ENCODE results near the gene PTGIR. TPM values are rescaled to one million over a fixed set of nuclear protein-coding genes. Genes with fewer than 3 reads are reported as not detected.
A peak's percentile ranks its signal among the peaks of the same experiment; 100 is the strongest.

PTGIR gene
- total and polyA plus RNA-seq, 10 of the 15 experiments (the other 5 are each of a cell fraction or from before 2014, with no cell fraction given) = 0.34 to 29.1 (median 9.9) TPM

DNA sequence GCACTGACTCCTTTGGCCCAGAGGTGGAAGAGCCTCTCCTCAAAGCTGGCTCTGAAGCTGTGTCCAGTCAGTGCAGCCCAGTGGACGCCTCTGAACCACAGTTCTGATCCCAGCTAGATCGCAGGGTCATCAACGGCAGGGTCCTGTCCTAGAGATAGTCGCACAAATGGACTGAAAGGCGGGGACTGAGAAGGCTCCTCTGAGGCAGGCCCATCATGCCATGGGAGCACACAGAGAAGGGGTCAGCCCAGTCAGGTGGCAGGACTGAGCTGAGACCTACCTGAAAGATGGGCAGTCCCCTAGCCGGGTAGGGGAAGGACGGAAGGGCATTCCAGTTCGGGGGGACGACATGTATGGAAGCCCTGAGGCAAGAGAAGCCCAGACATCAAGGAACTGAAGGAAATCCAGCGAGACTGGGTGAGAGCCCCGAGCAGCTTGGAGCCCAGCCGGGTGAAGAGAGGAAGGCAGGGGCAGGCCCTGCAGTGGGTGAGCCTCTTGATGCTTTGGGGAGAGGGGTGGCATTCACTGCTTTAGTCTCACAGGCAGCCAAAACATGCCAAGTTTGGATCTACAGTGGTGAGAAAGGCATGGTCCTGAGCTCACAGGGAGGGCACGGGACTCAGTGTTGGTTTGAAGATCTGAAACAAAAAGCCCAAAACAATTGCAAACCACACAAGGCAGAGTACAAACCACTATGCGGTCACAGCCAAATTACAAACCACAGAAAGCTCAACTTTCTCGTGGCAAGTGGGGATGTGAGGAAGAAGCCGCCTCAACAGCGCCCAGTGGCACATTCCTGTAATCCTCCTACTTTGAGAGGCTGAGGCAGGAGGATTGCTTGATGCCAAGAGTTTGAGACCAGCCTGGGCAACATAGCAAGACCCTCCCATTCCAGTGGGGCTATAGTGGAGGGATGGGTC, 13.8 kb downstream of the PTGIR start:
- ChIA-PET POLR2A (interaction anchor here (0.5 to 5.5 kb wide), 5 partner anchors 10 to 103 kb away, joined by 5 to 45 read pairs (median 7); partner anchors contain the start of genes CALM3, DACT3 and GNG8), CTCF (interaction anchor here (0.7 to 13.7 kb wide), 11 partner anchors 10 to 257 kb away, joined by 3 to 434 read pairs (median 5); partner anchors contain the start of genes CALM3, DACT3, FKRP and GNG8), SMC1A (ENCODE audit: uncharacterized antibody, unreplicated experiment) (interaction anchor here (0.6 to 17.6 kb wide), 6 partner anchors 10 to 321 kb away, joined by 3 to 286 read pairs (median 4); partner anchors contain the start of genes CALM3 and DACT3), RAD21 (ENCODE audit: unreplicated experiment) (interaction anchor here (1.7 to 11.8 kb wide), 4 partner anchors 9 to 81 kb away, joined by 6 to 245 read pairs (median 28); partner anchors contain the start of genes CALM3 and DACT3)
- peaks cover 1% of the 10 kb centered on the region for H3K79me2 ChIP-seq (ENCODE audit: control insufficient read depth, insufficient read depth, low read length)
- DNase-seq (ENCODE audit: low read depth, low spot score) (no peak), FAIRE-seq (no peak), ATAC-seq (peak; percentile 40)
- in situ Hi-C loops (cut with MboI) (loop anchor here (5.0 kb wide), 1 partner anchor 51 kb away; the partner anchor contains the start of gene DACT3), intact Hi-C loops (cut with micrococcal nuclease; ENCODE audit: unreplicated experiment) (loop anchor here (5.0 kb wide), 1 partner anchor 106 kb away; the partner anchor contains the start of gene PRKD2)
- H3K4me3 ChIP-seq = no peak overlapping the region
- no peak overlapping the region; the same call in 1 of the 2 replicates for H3K27ac ChIP-seq (ENCODE audit: control insufficient read depth, insufficient read depth)
- no TSS peak for BruUV-seq (replicated peaks)
- peak overlapping the region; percentile 75 for H3K4me2 ChIP-seq (ENCODE audit: control insufficient read depth, insufficient read depth)
- no peaks in the 10 kb centered on the region for H3K27me3 ChIP-seq (replicated peaks in 1 of 2; ENCODE audit: control insufficient read depth in 2 of 2, insufficient read depth in 2 of 2, low read length in 1 of 2)
- no peak overlapping the region for H3K9ac ChIP-seq (ENCODE audit: control insufficient read depth, insufficient read depth, low read length)
- peaks cover 27% of the 10 kb centered on the region for H3K4me1 ChIP-seq (ENCODE audit: control insufficient read depth, insufficient read depth, low read length)
- H3K9me3 ChIP-seq (replicated peaks; ENCODE audit: control insufficient read depth, insufficient read depth, low read length) = no peaks in the 10 kb centered on the region
- WGBS (ENCODE audit: insufficient coverage, insufficient replicate concordance, low lambda C conversion rate, missing lambda C conversion rate) = 58% methylated on average over 17 of the region's 17 CpGs
- no peak overlapping the region for H2AFZ ChIP-seq (ENCODE audit: control insufficient read depth, low read depth, low read length)
- H3K36me3 ChIP-seq (ENCODE audit: control insufficient read depth in 2 of 2, insufficient read depth in 2 of 2, low read length in 1 of 2) = peaks cover 32 to 38% of the 10 kb centered on the region in 2 experiments
- H4K20me1 ChIP-seq (ENCODE audit: control insufficient read depth, insufficient read depth) = peaks cover 10% of the 10 kb centered on the region
- TF ChIP-seq POLR2A (IDR thresholded peaks at IDR 0.05; ENCODE audit: low read depth, low read length) = peak; percentile 74
- peak; percentile 52 for TF ChIP-seq IKZF1 (conservative IDR thresholded peaks at IDR 0.05)
- TF ChIP-seq, protein P1, sequence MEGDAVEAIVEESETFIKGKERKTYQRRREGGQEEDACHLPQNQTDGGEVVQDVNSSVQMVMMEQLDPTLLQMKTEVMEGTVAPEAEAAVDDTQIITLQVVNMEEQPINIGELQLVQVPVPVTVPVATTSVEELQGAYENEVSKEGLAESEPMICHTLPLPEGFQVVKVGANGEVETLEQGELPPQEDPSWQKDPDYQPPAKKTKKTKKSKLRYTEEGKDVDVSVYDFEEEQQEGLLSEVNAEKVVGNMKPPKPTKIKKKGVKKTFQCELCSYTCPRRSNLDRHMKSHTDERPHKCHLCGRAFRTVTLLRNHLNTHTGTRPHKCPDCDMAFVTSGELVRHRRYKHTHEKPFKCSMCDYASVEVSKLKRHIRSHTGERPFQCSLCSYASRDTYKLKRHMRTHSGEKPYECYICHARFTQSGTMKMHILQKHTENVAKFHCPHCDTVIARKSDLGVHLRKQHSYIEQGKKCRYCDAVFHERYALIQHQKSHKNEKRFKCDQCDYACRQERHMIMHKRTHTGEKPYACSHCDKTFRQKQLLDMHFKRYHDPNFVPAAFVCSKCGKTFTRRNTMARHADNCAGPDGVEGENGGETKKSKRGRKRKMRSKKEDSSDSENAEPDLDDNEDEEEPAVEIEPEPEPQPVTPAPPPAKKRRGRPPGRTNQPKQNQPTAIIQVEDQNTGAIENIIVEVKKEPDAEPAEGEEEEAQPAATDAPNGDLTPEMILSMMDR (IDR thresholded peaks at IDR 0.05 in 2 of 3, conservative IDR thresholded peaks at IDR 0.05 in 1 of 3; ENCODE audit: control insufficient read depth in 2 of 3, extremely low read depth in 1 of 3, insufficient read depth in 1 of 3, low read depth in 3 of 3, low read length in 3 of 3) = no peak
- TF ChIP-seq, protein P2, sequence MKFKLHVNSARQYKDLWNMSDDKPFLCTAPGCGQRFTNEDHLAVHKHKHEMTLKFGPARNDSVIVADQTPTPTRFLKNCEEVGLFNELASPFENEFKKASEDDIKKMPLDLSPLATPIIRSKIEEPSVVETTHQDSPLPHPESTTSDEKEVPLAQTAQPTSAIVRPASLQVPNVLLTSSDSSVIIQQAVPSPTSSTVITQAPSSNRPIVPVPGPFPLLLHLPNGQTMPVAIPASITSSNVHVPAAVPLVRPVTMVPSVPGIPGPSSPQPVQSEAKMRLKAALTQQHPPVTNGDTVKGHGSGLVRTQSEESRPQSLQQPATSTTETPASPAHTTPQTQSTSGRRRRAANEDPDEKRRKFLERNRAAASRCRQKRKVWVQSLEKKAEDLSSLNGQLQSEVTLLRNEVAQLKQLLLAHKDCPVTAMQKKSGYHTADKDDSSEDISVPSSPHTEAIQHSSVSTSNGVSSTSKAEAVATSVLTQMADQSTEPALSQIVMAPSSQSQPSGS (IDR thresholded peaks at IDR 0.05; ENCODE audit: low read length) = peak; percentile 57; the same call in 1 of the 2 replicates
- TF ChIP-seq HDGF (IDR thresholded peaks at IDR 0.05) = peak; percentile 43; the same call in 1 of the 2 replicates
- TF ChIP-seq CBFB (IDR thresholded peaks at IDR 0.05; ENCODE audit: low read depth) = peak; percentile 71
- TF ChIP-seq, protein P3, sequence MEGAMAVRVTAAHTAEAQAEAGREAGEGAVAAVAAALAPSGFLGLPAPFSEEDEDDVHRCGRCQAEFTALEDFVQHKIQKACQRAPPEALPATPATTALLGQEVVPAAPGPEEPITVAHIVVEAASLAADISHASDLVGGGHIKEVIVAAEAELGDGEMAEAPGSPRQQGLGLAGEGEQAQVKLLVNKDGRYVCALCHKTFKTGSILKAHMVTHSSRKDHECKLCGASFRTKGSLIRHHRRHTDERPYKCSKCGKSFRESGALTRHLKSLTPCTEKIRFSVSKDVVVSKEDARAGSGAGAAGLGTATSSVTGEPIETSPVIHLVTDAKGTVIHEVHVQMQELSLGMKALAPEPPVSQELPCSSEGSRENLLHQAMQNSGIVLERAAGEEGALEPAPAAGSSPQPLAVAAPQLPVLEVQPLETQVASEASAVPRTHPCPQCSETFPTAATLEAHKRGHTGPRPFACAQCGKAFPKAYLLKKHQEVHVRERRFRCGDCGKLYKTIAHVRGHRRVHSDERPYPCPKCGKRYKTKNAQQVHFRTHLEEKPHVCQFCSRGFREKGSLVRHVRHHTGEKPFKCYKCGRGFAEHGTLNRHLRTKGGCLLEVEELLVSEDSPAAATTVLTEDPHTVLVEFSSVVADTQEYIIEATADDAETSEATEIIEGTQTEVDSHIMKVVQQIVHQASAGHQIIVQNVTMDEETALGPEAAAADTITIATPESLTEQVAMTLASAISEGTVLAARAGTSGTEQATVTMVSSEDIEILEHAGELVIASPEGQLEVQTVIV (IDR thresholded peaks at IDR 0.05; ENCODE audit: borderline replicate concordance, partially characterized antibody) = no peak
- no peak for TF ChIP-seq CREM (IDR thresholded peaks at IDR 0.05; ENCODE audit: low read depth)
- TF ChIP-seq POLR2AphosphoS2 (IDR thresholded peaks at IDR 0.05; ENCODE audit: low read depth, low read length) = peak; percentile 88
- TF ChIP-seq, protein P4, sequence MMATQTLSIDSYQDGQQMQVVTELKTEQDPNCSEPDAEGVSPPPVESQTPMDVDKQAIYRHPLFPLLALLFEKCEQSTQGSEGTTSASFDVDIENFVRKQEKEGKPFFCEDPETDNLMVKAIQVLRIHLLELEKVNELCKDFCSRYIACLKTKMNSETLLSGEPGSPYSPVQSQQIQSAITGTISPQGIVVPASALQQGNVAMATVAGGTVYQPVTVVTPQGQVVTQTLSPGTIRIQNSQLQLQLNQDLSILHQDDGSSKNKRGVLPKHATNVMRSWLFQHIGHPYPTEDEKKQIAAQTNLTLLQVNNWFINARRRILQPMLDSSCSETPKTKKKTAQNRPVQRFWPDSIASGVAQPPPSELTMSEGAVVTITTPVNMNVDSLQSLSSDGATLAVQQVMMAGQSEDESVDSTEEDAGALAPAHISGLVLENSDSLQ (IDR thresholded peaks at IDR 0.05) = no peak
- TF ChIP-seq, protein P5, sequence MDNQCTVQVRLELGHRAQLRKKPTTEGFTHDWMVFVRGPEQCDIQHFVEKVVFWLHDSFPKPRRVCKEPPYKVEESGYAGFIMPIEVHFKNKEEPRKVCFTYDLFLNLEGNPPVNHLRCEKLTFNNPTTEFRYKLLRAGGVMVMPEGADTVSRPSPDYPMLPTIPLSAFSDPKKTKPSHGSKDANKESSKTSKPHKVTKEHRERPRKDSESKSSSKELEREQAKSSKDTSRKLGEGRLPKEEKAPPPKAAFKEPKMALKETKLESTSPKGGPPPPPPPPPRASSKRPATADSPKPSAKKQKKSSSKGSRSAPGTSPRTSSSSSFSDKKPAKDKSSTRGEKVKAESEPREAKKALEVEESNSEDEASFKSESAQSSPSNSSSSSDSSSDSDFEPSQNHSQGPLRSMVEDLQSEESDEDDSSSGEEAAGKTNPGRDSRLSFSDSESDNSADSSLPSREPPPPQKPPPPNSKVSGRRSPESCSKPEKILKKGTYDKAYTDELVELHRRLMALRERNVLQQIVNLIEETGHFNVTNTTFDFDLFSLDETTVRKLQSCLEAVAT (IDR thresholded peaks at IDR 0.05) = peak; percentile 55; the same call in 1 of the 2 replicates
- peak; percentile 19; the same call in 1 of the 2 replicates for TF ChIP-seq BACH1 (IDR thresholded peaks at IDR 0.05; ENCODE audit: borderline replicate concordance)
- TF ChIP-seq JUNB (IDR thresholded peaks at IDR 0.05) = no peak

Measured in GM12878 (cell line).